Left forelimb (tissue), 1 donor: ENCODE results near the gene MEF2C.

Experiments
- DNase-seq: peaks from one replicate; pipeline ENCODE4 v3.0.0-alpha.2; 2018; ENCODE audit warnings: low spot score

MEF2C gene

GRCh38 chr5:88888848-88889188 is 5.8 kb upstream of the MEF2C start:
- DNase-seq, result no peak

DNA sequence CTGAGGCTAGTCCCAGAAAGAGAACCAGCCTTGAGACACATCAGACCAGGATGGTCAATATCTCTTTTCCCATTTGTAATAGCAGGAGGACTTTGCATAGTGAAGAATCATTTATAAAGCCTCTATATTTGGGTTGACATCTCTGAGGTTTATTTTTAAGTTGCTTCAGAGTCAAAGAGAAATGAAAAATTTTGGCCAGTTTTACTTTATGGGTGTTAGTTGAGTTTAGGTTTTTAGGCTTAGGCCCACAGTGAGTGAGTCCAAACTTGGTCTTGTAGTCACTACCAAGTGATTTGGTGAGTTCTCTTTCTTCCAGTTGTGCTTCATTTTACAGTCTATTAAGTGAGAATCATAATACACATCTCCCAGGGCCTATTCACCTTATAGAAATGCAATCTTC is 5.3 kb upstream of the MEF2C start:
- no peak for DNase-seq

- no peak for DNase-seq
These were observed 4.4 kb upstream of the MEF2C start for GRCh38 chr5:88887342-88887741.

DNA sequence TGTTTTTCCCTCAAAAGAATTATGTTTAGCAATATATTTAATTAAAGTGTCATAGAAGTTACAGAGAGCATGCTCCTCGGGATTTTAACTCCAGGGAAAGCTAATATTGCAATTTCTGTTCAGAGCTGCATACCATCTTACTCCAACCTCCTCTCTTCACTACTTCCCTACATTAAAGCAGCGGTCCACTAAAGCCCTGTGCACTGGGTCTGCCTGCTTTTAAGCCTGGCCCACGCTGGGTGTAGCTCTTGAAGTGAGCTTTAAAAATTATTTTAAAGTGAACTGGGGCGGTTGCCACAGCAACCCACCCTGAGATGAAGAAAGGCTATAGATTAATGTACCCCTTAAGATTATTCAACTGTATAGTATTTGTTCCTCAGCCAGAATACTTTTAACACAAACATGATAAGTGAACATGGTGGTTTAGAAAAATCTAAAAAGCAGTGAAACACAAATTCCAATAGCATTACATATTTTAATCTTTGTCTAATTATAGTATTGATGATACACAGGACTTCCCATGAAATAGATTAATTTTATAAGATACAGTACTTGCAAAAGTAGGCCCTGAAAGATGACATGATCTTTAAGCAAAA is 3.9 kb upstream of the MEF2C start:
- no peak for DNase-seq

DNA sequence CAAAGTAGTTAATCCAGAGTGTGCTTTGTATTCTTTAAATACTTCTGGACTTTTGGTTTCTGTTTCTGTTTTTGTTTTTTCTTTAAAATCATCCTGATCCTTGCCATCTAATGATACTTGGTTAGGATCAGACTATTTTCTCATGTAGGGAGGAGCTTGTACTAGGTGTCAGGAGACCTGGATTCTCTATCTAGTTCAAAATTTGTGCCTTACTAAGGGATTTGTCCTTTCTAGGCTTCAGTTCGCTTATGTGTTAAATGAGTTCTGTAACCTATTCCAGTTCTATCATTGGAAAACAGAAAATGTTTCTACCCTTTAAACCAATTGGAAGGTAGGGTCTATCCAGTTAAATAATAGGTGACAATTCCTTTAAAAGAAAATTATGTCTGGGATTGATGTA is 3.3 kb upstream of the MEF2C start:
- no peak for DNase-seq

DNA sequence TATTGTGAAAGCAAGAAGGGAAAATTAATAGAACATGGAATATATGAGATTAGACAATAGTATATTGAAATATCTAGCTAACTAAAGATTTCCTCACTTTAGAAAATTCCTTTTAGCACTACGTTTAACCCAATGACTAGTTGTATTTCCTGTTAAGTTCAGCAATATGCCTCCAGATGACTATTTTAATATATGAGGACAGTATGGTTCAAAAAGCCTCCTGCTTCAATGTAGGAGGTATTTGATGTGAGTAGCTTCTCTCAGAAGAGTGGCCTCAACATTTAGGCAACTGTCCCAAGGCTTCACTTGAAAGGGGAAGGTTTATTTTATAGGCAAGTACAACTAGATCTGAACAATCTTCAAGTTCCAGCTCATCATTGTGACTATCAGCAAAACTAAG is 2.0 kb upstream of the MEF2C start:
- no peak for DNase-seq

DNA sequence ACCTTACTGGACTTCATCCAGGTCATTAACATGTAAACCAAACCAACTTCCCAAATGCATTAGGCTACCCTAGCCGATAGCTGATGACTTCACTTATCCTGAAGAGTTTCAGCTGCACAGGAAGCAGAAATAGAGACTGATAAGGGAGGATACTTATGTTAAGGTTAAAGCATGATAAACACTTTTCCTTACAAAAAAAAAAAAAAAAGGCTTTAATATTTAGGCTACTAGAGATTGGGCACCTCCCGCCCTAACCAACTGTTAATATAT is 1.6 kb upstream of the MEF2C start:
- no peak for DNase-seq

GRCh38 chr5:88883836-88884607 is 1.0 kb upstream of the MEF2C start:
- DNase-seq, result peak; percentile 76

DNA sequence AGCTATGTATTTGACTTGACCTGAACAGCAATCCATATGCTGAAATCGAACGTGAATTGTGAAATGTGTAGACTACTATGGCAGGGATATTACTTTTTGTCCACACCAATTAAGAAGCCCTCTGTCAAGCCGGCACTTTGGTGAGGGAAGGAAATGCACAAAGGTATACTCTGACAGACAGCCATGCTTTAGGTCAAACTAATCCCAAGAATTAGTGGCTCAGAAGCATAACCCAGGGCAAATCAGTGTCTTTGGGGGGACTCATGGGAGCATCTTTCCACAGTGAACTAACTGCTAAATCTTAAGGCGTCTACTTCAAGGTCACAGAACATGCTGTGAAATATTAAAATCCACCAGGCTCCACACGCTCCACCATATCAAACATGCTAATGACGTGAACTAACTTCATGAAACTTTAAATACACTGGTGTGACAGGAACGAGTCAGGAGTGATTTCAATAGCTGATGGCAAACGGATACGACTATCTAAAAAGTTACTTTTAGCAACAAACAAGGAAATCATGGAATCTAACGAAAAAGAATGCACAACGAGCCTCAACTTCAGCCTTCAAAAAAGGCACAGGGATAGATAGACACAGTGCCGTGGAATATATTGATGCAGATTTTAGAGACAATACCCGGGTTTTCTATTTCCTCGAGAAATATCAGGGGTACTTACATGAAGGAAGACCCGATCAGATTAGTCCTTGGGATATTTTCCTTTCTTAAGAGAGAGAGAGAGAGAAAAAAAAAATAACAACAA is 527 bp downstream of the MEF2C start:
- no peak for DNase-seq

DNA sequence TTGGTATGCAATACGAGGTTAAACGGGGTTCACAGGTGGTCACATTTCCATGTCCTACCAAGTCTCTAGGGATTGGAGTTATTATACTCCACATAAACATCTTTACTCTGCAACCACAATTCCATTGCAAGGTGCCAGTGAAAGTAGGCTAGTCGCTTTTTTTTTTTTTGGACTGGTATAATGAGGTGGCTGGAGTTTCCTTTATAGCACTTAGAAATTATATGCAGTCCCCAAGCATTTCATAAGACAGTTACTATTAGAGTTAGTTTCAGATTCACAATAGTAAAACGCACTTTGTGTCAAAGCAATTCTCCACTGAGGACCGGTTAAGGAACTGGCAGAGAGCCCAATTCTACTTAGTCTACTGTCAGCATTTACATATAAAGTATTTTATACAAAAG is 1.4 kb downstream of the MEF2C start:
- no peak for DNase-seq

DNA sequence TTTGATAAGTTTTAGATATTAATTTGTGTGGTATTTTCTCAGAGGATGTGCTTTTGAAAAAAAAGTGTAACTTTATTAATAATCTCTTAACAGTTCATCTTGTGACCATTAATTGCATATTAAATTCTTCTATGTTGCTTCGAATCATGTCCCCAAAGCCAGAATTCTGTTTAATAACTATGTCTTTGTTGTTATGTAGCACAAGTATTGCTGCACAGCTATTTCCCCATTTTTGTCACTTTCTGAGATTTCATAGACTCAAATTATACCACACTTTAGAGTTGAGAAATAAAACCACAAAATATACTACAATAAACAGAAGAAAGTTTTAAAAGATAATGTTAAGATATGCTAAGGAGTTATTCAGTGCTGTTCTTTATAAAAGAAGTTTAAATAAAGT is 2.8 kb downstream of the MEF2C start:
- DNase-seq, result no peak

GRCh38 chr5:88879724-88880123 is 3.3 kb downstream of the MEF2C start:
- no peak for DNase-seq

- no peak for DNase-seq
These were observed 4.0 kb downstream of the MEF2C start for GRCh38 chr5:88878976-88879375.

DNA sequence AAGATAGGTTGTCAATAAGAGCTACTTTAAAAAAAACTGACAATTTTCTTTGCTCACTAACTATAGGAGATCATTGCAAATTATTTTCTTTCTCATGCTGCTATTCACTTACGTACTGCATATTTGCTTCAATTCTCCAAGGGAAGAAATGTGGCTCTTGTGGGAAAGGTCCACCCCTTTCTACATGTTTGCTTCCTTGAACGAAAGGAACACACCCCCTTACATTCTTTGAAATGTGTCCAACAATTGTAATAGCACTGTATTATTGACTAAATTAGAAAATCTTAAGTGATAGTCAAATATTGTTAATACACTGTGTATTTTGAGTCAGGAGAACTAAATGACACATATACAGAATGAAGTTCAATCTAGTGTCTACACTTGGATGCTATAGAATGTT is 5.2 kb downstream of the MEF2C start:
- no peak for DNase-seq

- no peak for DNase-seq
These were observed 6.3 kb downstream of the MEF2C start for GRCh38 chr5:88876714-88877113.

DNA sequence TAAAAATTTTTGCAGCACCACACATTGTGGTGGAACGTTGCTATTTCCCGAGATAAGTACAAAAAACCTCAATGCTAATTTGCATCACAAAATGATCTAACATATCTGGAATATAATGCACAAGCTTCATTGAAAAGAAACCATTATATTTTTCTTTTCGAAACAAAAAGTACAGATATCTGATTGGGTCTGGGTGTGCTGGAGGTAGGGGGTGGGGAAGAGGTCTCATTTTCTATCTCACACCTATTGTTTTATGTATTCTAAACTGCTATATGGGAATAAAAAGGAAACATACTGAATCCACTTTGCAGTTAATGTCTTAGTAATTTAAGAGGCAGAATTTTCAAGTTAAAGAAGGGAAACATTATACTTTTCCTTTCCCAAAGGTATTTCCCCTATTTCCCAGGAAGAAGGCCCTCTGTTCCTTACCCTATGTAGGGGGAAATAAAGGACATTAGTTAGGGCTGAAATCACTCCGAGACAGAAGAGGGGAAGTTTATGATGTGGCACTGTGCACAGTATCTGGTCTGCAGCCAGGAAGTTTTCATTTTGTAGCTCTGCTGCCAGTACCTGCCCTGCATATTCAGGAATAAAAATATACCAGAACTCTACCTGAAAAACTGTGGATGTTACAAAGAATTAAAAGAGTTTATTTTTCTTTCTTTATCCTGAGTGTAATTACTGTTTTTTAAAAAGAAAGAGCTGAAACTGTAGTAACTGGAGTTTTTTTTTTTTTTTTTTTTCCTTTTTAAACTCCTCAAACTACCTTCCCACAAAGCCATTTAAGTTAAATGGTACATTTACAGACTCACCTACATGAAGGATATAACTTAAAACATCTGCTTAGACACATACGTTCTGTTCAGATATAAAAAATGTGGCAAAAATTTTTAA is 7.4 kb downstream of the MEF2C start:
- DNase-seq, result no peak

DNA sequence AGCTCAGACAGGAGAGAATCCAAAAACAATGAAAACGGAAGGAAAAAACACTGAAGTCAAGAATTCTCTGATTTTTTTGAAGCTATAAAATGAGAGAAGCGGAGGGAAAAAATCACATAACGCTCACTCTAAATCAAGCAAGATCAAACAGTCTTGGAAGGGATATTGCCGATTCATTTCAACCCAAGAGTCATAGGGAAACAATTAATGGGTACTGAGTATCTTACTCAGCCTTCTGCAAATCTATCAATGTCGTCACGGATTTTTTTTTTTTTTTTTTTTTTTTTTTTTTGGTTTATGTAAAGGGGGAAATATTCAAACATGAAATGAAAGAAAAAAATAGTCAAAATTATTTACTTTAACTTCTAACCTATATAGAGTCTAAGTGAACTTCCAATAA is 9.5 kb downstream of the MEF2C start:
- DNase-seq, result no peak

GRCh38 chr5:88872971-88873370 is 10.0 kb downstream of the MEF2C start:
- no peak for DNase-seq

DNA sequence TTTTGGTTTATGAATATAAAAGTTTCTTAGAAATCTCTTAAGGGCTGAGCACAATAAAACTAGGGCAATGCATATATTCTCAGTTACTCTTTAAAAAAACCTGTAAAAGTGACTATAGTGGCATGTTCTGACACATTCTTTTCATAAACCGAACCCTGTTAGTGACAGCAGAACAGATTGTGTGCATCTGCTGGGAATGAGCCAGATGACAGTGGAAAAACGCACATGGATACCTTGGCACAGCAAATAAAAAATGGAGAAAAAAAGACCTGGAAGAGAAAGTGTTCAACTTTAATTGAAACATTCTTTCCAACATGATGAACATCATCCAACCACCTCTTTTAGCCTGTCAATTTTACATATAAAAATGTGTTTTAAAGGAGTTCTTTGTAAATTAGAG is 12.7 kb downstream of the MEF2C start:
- DNase-seq, result no peak

DNA sequence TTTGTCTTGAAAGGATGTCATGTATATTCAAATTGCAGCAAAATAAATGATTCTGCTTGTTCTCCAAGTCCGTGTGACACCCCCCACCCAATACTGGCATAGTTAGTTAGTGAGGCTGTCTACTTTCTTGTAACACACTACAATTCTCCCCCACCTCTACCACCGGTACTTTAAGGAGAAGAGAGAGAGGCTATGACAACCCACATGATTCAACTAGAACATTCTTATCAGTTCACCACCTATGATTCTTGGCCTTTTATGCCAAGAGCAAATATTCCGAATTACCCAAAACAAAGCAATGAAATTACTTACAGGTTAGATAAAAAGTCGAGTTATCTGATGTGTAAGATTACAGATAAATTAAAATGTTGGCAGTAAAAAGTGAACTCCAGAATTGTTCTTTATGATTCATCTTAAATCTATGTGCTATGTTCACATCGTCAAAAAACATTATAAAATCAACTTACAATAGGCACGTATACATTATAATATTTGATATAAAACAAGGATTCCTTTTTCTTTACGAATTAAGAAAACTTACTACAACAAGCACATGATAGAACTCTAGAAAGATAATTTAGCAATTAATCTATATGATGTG is 14.4 kb downstream of the MEF2C start:
- DNase-seq, result no peak

DNA sequence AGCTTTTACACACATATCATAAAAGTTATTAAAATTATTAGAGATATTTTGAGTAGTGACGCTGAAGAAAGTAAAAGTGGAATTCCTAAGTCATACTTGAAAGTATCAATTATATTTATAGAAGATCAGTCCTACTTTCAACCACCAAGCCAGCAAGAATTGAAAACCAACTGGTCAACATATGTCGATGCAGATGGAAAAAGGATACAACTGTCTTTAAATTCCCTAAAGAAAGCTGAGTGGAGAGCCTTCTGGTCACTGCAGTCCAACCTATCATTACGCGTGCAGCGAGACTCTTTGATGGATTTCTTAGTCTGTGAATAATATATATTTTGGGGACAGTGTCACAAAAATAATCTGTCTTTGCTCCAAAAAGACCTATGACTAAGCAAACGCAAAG is 15.3 kb downstream of the MEF2C start:
- DNase-seq, result no peak

- no peak for DNase-seq
These were observed 19.5 kb downstream of the MEF2C start for GRCh38 chr5:88863523-88863922.
